Thoracic aorta endothelial cell (primary cell): ENCODE measurements around the gene PPP2R5E. TPM values are rescaled to one million over a fixed set of nuclear protein-coding genes. Genes with fewer than 3 reads are reported as not detected.

ENCODE experiments used
- small RNA-seq: library from RNA; depleted of rRNA; stranded (forward); fragments of <200 nt; gene quantifications from one replicate; pipeline ENCODE3, GENCODE V24; 2012
- total RNA-seq: library from RNA; depleted of rRNA; stranded (reverse); fragments of >200 nt; gene quantifications from 2 replicates; pipeline ENCODE4 v1.2.3, GENCODE V29; 2012

The PPP2R5E gene
- 48.3 and 58.4 TPM in 2 replicates for total RNA-seq

DNA sequence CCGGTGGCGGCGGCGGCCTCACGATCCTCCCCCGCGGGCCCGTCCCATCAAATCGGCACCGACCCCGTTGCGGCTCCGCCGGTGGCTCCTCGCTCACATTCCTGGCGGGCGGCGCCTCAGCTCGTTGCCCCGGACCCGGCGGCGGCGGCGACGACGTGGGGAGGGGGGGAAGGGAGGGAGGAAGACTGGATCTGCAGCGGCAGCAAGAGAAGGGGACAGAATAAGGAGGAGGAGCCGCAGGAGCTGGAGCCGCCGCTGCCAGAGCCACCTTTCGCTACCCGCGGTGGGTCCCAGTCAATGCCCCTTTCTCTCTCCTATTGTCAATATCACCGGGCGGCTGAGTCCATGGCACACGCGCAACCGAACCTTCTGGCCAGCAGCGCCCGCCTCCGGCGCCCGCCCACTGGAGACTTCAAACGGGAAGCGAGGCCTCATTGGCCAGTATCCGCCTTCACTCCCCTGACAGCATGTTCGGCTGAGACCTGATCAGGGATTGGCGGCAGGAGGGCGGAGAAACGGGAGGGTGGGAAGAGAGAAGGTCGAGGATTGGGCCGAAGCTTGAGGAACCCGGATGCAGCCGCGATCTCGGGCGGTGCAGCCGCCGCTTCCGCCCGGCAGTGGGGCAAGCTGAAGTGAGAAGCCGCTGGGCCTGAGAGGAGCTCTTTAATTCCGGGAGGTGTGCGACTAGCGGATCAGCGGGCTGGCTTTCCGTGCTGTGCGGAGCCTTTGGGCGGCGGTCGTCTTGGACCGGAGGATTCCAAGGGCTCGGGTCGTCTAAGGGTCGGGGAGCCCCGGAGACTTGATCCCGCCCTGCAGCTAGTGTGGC is at the start of gene PPP2R5E:
TSS of gene PPP2R5E (minus strand) at position 378 of the 826 bp plus-strand sequence. CDS start 3,692 bp downstream, outside the sequence.

Small RNA genes within 50 kb of the gene (small RNA-seq; reads per million reads assigned to genes)
- gene RF00601: not detected

Other genes starting within 250 kb of the PPP2R5E start
- gene GPHB5, start 224.4 kb downstream of the PPP2R5E start, total RNA-seq: not detected in 2 replicates
- gene WDR89, start 98.5 kb upstream of the PPP2R5E start, total RNA-seq: 16.1 and 19.1 TPM in 2 replicates
- 14.1 and 18.2 TPM in 2 replicates for gene SGPP1, start 184.7 kb upstream of the PPP2R5E start, total RNA-seq